ENCODE measurements around the gene EDA. TPM values are rescaled to one million over a fixed set of nuclear protein-coding genes. Genes with fewer than 3 reads are reported as not detected.

Gene EDA
- total and polyA plus RNA-seq, 2 of the 13 experiments (the other 11 are each of a cell fraction or from before 2014, with no cell fraction given), result 8.8 to 11.2 TPM

DNA sequence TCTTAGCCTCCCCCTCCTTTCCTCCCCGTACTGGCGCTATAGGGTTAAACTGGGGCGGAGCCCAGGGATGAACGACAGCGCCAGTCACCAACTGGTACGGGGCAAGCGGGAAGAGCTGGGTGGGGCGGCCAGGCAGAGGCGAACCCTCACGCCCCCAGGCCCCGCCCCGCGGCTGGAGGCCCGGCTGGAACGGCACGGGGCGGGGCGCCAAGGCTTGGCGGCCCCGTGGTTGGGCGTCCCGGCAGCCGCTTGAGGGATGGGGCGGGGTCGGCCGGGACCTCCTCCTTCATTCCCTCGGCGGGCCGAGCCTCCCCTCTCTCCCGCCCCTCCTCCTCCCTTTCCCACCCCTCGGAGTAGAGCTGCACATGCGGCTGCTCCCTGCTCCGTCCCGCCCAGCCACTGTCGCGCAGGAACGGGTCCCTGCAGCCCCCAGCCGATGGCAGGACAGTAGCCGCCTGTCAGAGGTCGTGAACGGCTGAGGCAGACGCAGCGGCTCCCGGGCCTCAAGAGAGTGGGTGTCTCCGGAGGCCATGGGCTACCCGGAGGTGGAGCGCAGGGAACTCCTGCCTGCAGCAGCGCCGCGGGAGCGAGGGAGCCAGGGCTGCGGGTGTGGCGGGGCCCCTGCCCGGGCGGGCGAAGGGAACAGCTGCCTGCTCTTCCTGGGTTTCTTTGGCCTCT lies at the start of gene EDA (continued):
- no peak for TF ChIP-seq NAIF1 (CRISPR knock-in tag; IDR thresholded peaks at IDR 0.05; ENCODE audit: borderline replicate concordance)
- TF ChIP-seq, protein P1, sequence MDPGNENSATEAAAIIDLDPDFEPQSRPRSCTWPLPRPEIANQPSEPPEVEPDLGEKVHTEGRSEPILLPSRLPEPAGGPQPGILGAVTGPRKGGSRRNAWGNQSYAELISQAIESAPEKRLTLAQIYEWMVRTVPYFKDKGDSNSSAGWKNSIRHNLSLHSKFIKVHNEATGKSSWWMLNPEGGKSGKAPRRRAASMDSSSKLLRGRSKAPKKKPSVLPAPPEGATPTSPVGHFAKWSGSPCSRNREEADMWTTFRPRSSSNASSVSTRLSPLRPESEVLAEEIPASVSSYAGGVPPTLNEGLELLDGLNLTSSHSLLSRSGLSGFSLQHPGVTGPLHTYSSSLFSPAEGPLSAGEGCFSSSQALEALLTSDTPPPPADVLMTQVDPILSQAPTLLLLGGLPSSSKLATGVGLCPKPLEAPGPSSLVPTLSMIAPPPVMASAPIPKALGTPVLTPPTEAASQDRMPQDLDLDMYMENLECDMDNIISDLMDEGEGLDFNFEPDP (CRISPR knock-in tag; conservative IDR thresholded peaks at IDR 0.05), result no peak
- TF ChIP-seq, protein P2, sequence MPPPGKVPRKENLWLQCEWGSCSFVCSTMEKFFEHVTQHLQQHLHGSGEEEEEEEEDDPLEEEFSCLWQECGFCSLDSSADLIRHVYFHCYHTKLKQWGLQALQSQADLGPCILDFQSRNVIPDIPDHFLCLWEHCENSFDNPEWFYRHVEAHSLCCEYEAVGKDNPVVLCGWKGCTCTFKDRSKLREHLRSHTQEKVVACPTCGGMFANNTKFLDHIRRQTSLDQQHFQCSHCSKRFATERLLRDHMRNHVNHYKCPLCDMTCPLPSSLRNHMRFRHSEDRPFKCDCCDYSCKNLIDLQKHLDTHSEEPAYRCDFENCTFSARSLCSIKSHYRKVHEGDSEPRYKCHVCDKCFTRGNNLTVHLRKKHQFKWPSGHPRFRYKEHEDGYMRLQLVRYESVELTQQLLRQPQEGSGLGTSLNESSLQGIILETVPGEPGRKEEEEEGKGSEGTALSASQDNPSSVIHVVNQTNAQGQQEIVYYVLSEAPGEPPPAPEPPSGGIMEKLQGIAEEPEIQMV (CRISPR knock-in tag; IDR thresholded peaks at IDR 0.05; ENCODE audit: low read depth), result 0 out of 2 replicates have a peak, but pooled peaks have one; percentile 3
- TF ChIP-seq KLF16 (CRISPR knock-in tag; IDR thresholded peaks at IDR 0.05), result peak in 1 of 2 experiments; percentile 18; a peak in 1 of 4 replicates
- TF ChIP-seq RBFOX2 (IDR thresholded peaks at IDR 0.05; ENCODE audit: low read depth, low read length), result peak; percentile 68
- TF ChIP-seq SP4 (CRISPR knock-in tag; IDR thresholded peaks at IDR 0.05), result peak; percentile 96
- TF ChIP-seq MEIS1 (CRISPR knock-in tag; IDR thresholded peaks at IDR 0.05; ENCODE audit: borderline replicate concordance), result 0 out of 2 replicates have a peak, but pooled peaks have one; percentile 35
- 0 out of 2 replicates have a peak, but pooled peaks have one; percentile 36 for TF ChIP-seq MTA1 (CRISPR knock-in tag; IDR thresholded peaks at IDR 0.05; ENCODE audit: borderline replicate concordance)
- peak; percentile 38 for TF ChIP-seq HNRNPLL (IDR thresholded peaks at IDR 0.05; ENCODE audit: low read depth, low read length, poor library complexity, severe bottlenecking)
- no peak for TF ChIP-seq MEIS2 (CRISPR knock-in tag; IDR thresholded peaks at IDR 0.05)
- TF ChIP-seq ZNF644 (CRISPR knock-in tag; IDR thresholded peaks at IDR 0.05; ENCODE audit: low read depth), result no peak
- TF ChIP-seq SP5 (CRISPR knock-in tag; IDR thresholded peaks at IDR 0.05; ENCODE audit: borderline replicate concordance, low read depth), result no peak
- TF ChIP-seq ARHGAP35 (CRISPR knock-in tag; IDR thresholded peaks at IDR 0.05; ENCODE audit: borderline replicate concordance), result no peak
- TF ChIP-seq SAP130 (CRISPR knock-in tag; IDR thresholded peaks at IDR 0.05; ENCODE audit: low read depth), result 0 out of 2 replicates have a peak, but pooled peaks have one; percentile 61
- TF ChIP-seq, protein P3, sequence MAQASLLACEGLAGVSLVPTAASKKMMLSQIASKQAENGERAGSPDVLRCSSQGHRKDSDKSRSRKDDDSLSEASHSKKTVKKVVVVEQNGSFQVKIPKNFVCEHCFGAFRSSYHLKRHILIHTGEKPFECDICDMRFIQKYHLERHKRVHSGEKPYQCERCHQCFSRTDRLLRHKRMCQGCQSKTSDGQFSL (CRISPR knock-in tag; IDR thresholded peaks at IDR 0.05), result no peak
- 0 out of 2 replicates have a peak, but pooled peaks have one; percentile 42 for TF ChIP-seq ZNF607 (CRISPR knock-in tag; IDR thresholded peaks at IDR 0.05; ENCODE audit: borderline replicate concordance)
- TF ChIP-seq, protein P4, sequence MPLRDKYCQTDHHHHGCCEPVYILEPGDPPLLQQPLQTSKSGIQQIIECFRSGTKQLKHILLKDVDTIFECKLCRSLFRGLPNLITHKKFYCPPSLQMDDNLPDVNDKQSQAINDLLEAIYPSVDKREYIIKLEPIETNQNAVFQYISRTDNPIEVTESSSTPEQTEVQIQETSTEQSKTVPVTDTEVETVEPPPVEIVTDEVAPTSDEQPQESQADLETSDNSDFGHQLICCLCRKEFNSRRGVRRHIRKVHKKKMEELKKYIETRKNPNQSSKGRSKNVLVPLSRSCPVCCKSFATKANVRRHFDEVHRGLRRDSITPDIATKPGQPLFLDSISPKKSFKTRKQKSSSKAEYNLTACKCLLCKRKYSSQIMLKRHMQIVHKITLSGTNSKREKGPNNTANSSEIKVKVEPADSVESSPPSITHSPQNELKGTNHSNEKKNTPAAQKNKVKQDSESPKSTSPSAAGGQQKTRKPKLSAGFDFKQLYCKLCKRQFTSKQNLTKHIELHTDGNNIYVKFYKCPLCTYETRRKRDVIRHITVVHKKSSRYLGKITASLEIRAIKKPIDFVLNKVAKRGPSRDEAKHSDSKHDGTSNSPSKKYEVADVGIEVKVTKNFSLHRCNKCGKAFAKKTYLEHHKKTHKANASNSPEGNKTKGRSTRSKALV (CRISPR knock-in tag; IDR thresholded peaks at IDR 0.05), result 0 out of 2 replicates have a peak, but pooled peaks have one; percentile 28
- no peak for TF ChIP-seq HDAC2 (CRISPR knock-in tag; IDR thresholded peaks at IDR 0.05)
- TF ChIP-seq ZMYM4 (CRISPR knock-in tag; IDR thresholded peaks at IDR 0.05), result peak; percentile 54; the same call in 1 of the 2 replicates
- TF ChIP-seq POLR2G (IDR thresholded peaks at IDR 0.05; ENCODE audit: low read depth, low read length), result 0 out of 2 replicates have a peak, but pooled peaks have one; percentile 35
- 0 out of 2 replicates have a peak, but pooled peaks have one; percentile 40 for TF ChIP-seq ZNF350 (CRISPR knock-in tag; IDR thresholded peaks at IDR 0.05; ENCODE audit: borderline replicate concordance, low read depth)
- no peak for TF ChIP-seq ZNF33B (CRISPR knock-in tag; IDR thresholded peaks at IDR 0.05)
- TF ChIP-seq NFYB (CRISPR knock-in tag; IDR thresholded peaks at IDR 0.05), result peak; percentile 79
